ENCODE results near the gene PLXNA1.
A peak's percentile ranks its signal among the peaks of the same experiment; 100 is the strongest.

PLXNA1 gene

GRCh38 chr3:127001486-127002194 is 18.7 kb downstream of the PLXNA1 start:
- no peak; the same call in 1 of the 2 replicates for TF ChIP-seq POLR2A (IDR thresholded peaks at IDR 0.05; ENCODE audit: low read depth, low read length)
- FAIRE-seq: no peak

GRCh38 chr3:127002195-127003174 is 19.6 kb downstream of the PLXNA1 start:
- DNase-seq (ENCODE audit: insufficient read length, low spot score) (peak; percentile 98), FAIRE-seq (no peak)
- peak; percentile 63; the same call in 1 of the 2 replicates for TF ChIP-seq POLR2A (IDR thresholded peaks at IDR 0.05; ENCODE audit: low read depth, low read length)

More at GRCh38 chr3:127001486-127002194, 18.7 kb downstream of the PLXNA1 start:
- DNase-seq (ENCODE audit: insufficient read length, low spot score): no peak

- DNase-seq (ENCODE audit: insufficient read length, low spot score) (no peak), FAIRE-seq (no peak)
- TF ChIP-seq POLR2A (IDR thresholded peaks at IDR 0.05; ENCODE audit: low read depth, low read length): no peak
These were observed 20.2 kb downstream of the PLXNA1 start for GRCh38 chr3:127003175-127003555.

- TF ChIP-seq POLR2A (IDR thresholded peaks at IDR 0.05; ENCODE audit: low read depth, low read length): no peak
- DNase-seq (ENCODE audit: insufficient read length, low spot score) (no peak), FAIRE-seq (no peak)
These were observed 20.8 kb downstream of the PLXNA1 start for GRCh38 chr3:127003601-127004280.

GRCh38 chr3:127004641-127005397 is 21.9 kb downstream of the PLXNA1 start:
- no peak for TF ChIP-seq POLR2A (IDR thresholded peaks at IDR 0.05; ENCODE audit: low read depth, low read length)
- DNase-seq (ENCODE audit: insufficient read length, low spot score) (no peak), FAIRE-seq (no peak)

- TF ChIP-seq POLR2A (IDR thresholded peaks at IDR 0.05; ENCODE audit: low read depth, low read length): no peak
- DNase-seq (ENCODE audit: insufficient read length, low spot score): peak; percentile 71
- FAIRE-seq: no peak
These were observed 23.1 kb downstream of the PLXNA1 start for GRCh38 chr3:127005864-127006500.

- no peak for DNase-seq (ENCODE audit: insufficient read length, low spot score)
- no peak for FAIRE-seq
- TF ChIP-seq POLR2A (IDR thresholded peaks at IDR 0.05; ENCODE audit: low read depth, low read length): no peak
These were observed 24.0 kb downstream of the PLXNA1 start for GRCh38 chr3:127006781-127007436.

GRCh38 chr3:127008236-127008635 is 25.3 kb downstream of the PLXNA1 start:
- TF ChIP-seq POLR2A (IDR thresholded peaks at IDR 0.05; ENCODE audit: low read depth, low read length): no peak
- DNase-seq (ENCODE audit: insufficient read length, low spot score): no peak
- FAIRE-seq: no peak

- TF ChIP-seq POLR2A (IDR thresholded peaks at IDR 0.05; ENCODE audit: low read depth, low read length): no peak
- DNase-seq (ENCODE audit: insufficient read length, low spot score) (no peak), FAIRE-seq (no peak)
These were observed 26.6 kb downstream of the PLXNA1 start for GRCh38 chr3:127009531-127009930.

- TF ChIP-seq POLR2A (IDR thresholded peaks at IDR 0.05; ENCODE audit: low read depth, low read length): no peak
- DNase-seq (ENCODE audit: insufficient read length, low spot score) (no peak), FAIRE-seq (no peak)
These were observed 28.5 kb downstream of the PLXNA1 start for GRCh38 chr3:127011270-127011992.

- FAIRE-seq (no peak), DNase-seq (ENCODE audit: insufficient read length, low spot score) (peak; percentile 48)
- no peak for TF ChIP-seq POLR2A (IDR thresholded peaks at IDR 0.05; ENCODE audit: low read depth, low read length)
These were observed 29.2 kb downstream of the PLXNA1 start for GRCh38 chr3:127012091-127012490.

GRCh38 chr3:127013181-127013580 is 30.3 kb downstream of the PLXNA1 start:
- no peak for TF ChIP-seq POLR2A (IDR thresholded peaks at IDR 0.05; ENCODE audit: low read depth, low read length)
- no peak for DNase-seq (ENCODE audit: insufficient read length, low spot score)
- no peak for FAIRE-seq

All from H54 (cell line).